Naive thymus-derived CD4-positive, alpha-beta T cell (primary cell): ENCODE results near the gene ATRIP. TPM values are rescaled to one million over a fixed set of nuclear protein-coding genes. Genes with fewer than 3 reads are reported as not detected.
"Not testable (repeated sequence)": the region's sequence is repeated elsewhere in the genome, so short reads cannot be mapped to it uniquely, and the experiment has no call there.

Source experiments
- ATAC-seq: fragments of 150-1000 bp; cut with Tn5 transposase; 2 replicates; pipeline ENCODE4 v1.10.0; 2021; ENCODE audit warnings: mild to moderate bottlenecking, moderate library complexity
- CTCF ChIA-PET: fragments of 350-600 bp; sonication (Branson Sonifier 250); formaldehyde crosslinking; loops from one replicate; lab custom pipeline; 2021; ENCODE audit warnings: antibody characterized with exemption; lab: Charles Lee
- POLR2A ChIA-PET: fragments of 350-600 bp; sonication (Branson Sonifier 250); formaldehyde crosslinking; loops from one replicate; lab custom pipeline; 2021; ENCODE audit warnings: antibody characterized with exemption, inconsistent platforms; lab: Charles Lee
- DNase-seq, 9 donors: peaks; one replicate each; pipeline versions ENCODE4 v3.0.0 to v3.0.0-alpha.2; 2020 to 2022; ENCODE audit warnings: mixed read lengths in 1 of 9
- H3K27ac ChIP-seq: one replicate; pipeline ENCODE4 v1.7.0; 2013; ENCODE audit warnings: mild to moderate bottlenecking, low read depth, low read length, moderate library complexity
- H3K27me3 ChIP-seq, 2 donors: one replicate each; pipeline ENCODE4 v1.7.0; 2013; ENCODE audit warnings: low read length in 2 of 2, mild to moderate bottlenecking in 2 of 2, moderate library complexity in 2 of 2; ENCODE audit not compliant: control insufficient read depth in 2 of 2, insufficient read depth in 2 of 2
- H3K36me3 ChIP-seq, 3 experiments: 1 replicate in 2 of 3; 2 replicates in 1 of 3; pipeline ENCODE4 v1.7.0; 2013; ENCODE audit warnings: low read length in 3 of 3, mild to moderate bottlenecking in 3 of 3, moderate library complexity in 1 of 3; ENCODE audit not compliant: insufficient read depth in 3 of 3, control insufficient read depth in 2 of 3
- H3K4me1 ChIP-seq, 2 donors: one replicate each; pipeline ENCODE4 v1.7.0; 2013; ENCODE audit warnings: low read length in 2 of 2, mild to moderate bottlenecking in 2 of 2, moderate library complexity in 1 of 2; ENCODE audit not compliant: control insufficient read depth in 2 of 2, insufficient read depth in 2 of 2
- H3K4me3 ChIP-seq: 2 replicates; pipeline ENCODE4 v1.7.0; 2013; ENCODE audit warnings: mild to moderate bottlenecking, low read length
- H3K9me3 ChIP-seq, 3 experiments: 1 replicate in 2 of 3; 2 replicates in 1 of 3; pipeline ENCODE4 v1.7.0; 2013; ENCODE audit warnings: low read length in 3 of 3; ENCODE audit not compliant: control insufficient read depth in 2 of 3
- H3K27ac Mint-ChIP-seq, 9 donors: one replicate each; pipeline ENCODE4 v1.8.0; 2020 to 2022; ENCODE audit warnings: mixed read lengths in 9 of 9, mild to moderate bottlenecking in 8 of 9, moderate library complexity in 5 of 9, inconsistent platforms in 2 of 9
- H3K27me3 Mint-ChIP-seq, 5 donors: one replicate each; pipeline ENCODE4 v1.8.0; 2021 to 2022; ENCODE audit warnings: mixed read lengths in 5 of 5, mild to moderate bottlenecking in 1 of 5
- H3K36me3 Mint-ChIP-seq, 5 donors: one replicate each; pipeline ENCODE4 v1.8.0; 2020 to 2022; ENCODE audit warnings: mixed read lengths in 5 of 5, mild to moderate bottlenecking in 3 of 5, inconsistent platforms in 1 of 5
- H3K4me1 Mint-ChIP-seq, 7 donors: one replicate each; pipeline ENCODE4 v1.8.0; 2020 to 2022; ENCODE audit warnings: mixed read lengths in 7 of 7, mild to moderate bottlenecking in 3 of 7, inconsistent platforms in 1 of 7
- H3K4me3 Mint-ChIP-seq, 10 donors: one replicate each; pipeline ENCODE4 v1.8.0; 2020 to 2022; ENCODE audit warnings: mild to moderate bottlenecking in 10 of 10, mixed read lengths in 10 of 10, moderate library complexity in 6 of 10, inconsistent platforms in 2 of 10
- H3K9me3 Mint-ChIP-seq, 11 donors: one replicate each; pipeline ENCODE4 v1.8.0; 2020 to 2022; ENCODE audit warnings: mixed read lengths in 11 of 11, mild to moderate bottlenecking in 4 of 11, inconsistent platforms in 1 of 11, moderate library complexity in 1 of 11
- intact Hi-C, 2 donors: fragments of 100-400 bp; cut with micrococcal nuclease; formaldehyde crosslinking; loops; one replicate each; pipeline ENCODE4 v1.15.1; 2023
- polyA plus RNA-seq, 2 donors: library from polyadenylated mRNA; unstranded; fragments of 300-500 nt; fragmentation: Illumina TruSeq; gene quantifications; one replicate each; pipeline ENCODE4 v1.2.3, GENCODE V29; 2021
- total RNA-seq, 6 experiments: library from RNA in 5 of 6; stranded (reverse) in 5 of 6; gene quantifications; 1 replicate in 5 of 6; 2 replicates in 1 of 6; pipeline ENCODE4 v1.2.3 and lab custom pipeline; 2021 to 2026

ATRIP gene
- total and polyA plus RNA-seq, 7 experiments from 2014 or later: 7.9 to 16.2 (median 12.5) TPM

DNA sequence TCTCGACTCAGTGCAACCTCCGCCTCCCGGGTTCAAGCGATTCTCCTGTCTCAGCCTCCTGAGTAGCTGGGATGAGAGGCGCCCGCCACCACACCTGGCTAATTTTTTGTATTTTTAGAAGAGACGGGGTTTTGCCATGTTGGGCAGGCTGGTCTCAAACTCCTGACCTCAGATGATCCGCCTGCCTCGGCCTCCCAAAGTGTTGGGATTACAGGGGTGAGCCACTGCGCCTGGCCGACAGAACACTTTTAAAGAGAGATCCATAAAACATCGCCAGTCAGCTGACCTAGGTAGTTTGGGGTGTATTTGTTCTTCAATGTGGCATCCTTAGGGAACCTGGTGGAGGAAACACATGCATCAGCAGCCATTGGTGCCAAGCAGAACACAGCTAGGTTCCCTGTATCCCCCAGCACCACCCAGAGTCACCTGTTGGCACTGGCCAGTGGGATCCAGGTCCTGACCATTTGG lies 45.1 kb upstream of the ATRIP start:
- not testable (repeated sequence) for H3K4me1 ChIP-seq, H3K4me1 Mint-ChIP-seq, ATAC-seq, H3K27me3 ChIP-seq, H3K27ac Mint-ChIP-seq, H3K9me3 Mint-ChIP-seq, DNase-seq, H3K27ac ChIP-seq, H3K36me3 Mint-ChIP-seq, H3K36me3 ChIP-seq, H3K4me3 Mint-ChIP-seq, H3K9me3 ChIP-seq, H3K4me3 ChIP-seq, H3K27me3 Mint-ChIP-seq
- intact Hi-C loops: loop anchor here (1.0 to 2.0 kb wide), 13 partner anchors 31 to 284 kb away; partner anchors contain the start of genes NCKIPSD (in 2 of the 2), UQCRC1 (in 2 of the 2) and PFKFB4 (in 1 of the 2)
- ChIA-PET CTCF (interaction anchor here (0.6 to 5.8 kb wide), 33 partner anchors 22 to 535 kb away, joined by 3 to 187 read pairs (median 5); partner anchors contain the start of genes ATRIP, CCDC51, PFKFB4 and PLXNB1), POLR2A (interaction anchor here (0.7 to 2.7 kb wide), 7 partner anchors 34 to 689 kb away, joined by 3 to 17 read pairs (median 3); partner anchors contain the start of genes CCDC51, SLC26A6 and TMA7)

DNA sequence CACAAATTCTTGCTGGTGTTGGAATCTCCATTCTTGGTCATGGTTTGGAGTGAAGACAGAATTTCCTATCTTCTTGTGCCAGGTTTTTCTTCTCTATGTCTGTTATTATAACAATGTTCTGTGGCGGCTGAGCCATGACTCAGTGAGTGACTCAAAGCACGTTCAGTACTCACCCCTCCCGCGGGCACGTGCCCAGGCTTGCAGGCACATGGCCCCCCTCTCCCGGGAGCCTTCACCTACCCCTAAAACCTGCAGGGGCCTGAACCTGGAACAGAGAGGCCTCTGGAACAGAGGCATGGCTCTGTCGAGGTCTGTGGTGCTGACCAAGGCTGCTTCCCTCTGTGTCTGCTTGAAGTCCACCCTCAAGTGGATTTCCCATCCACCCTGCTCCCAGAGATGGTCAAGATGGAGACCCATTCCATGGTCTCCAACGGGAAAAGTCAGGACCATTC lies 44.2 kb upstream of the ATRIP start:
- DNase-seq (peak in 1 of 9 donors; percentile 18), ATAC-seq (no peak)
- Mint-ChIP-seq H3K4me3 (no peak overlapping the region), H3K9me3 (no peaks in the 10 kb centered on the region), H3K27ac (no peak overlapping the region), H3K36me3 (no peaks in the 10 kb centered on the region), H3K4me1 (peaks cover 0 to 3% (median 0%) of the 10 kb centered on the region in 7 donors), H3K27me3 (peaks cover 0 to 5% (median 0%) of the 10 kb centered on the region in 5 donors)
- Histone ChIP-seq H3K27me3 (no peaks in the 10 kb centered on the region), H3K27ac (no peak overlapping the region), H3K36me3 (no peaks in the 10 kb centered on the region), H3K4me1 (no peaks in the 10 kb centered on the region), H3K9me3 (no peaks in the 10 kb centered on the region), H3K4me3 (no peak overlapping the region)
- ChIA-PET CTCF (interaction anchor here (0.6 to 5.8 kb wide), 9 partner anchors 31 to 535 kb away, joined by 3 to 187 read pairs (median 5); partner anchors contain the start of genes ATRIP, PFKFB4 and PLXNB1), POLR2A (no interaction called here)
- intact Hi-C loops: no loop called here

DNA sequence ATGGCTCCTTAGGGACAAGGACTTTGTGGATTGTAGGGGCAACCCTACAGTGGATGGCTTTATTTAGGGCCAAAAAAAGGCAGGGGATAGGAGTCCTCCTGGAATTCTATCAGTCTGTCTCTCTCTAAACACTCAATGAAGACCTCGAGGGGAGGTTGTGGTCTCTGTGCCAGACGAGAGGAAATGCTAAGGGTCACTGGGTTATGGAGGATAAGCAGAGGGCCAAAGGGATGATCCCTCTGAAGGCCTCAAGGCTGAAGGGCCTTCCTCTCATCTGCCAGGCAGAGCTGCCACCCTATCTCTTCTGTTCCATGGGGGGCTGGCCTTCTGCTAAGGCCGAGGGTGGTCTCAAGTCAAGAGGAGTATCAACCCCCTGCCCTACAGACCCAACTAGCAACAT lies 43.6 kb upstream of the ATRIP start:
- no peaks in the 10 kb centered on the region for H3K36me3 Mint-ChIP-seq
- CTCF ChIA-PET: interaction anchor here (2.4 to 5.8 kb wide), 4 partner anchors 31 to 146 kb away, joined by 13 to 187 read pairs (median 80); partner anchors contain the start of gene PLXNB1

DNA sequence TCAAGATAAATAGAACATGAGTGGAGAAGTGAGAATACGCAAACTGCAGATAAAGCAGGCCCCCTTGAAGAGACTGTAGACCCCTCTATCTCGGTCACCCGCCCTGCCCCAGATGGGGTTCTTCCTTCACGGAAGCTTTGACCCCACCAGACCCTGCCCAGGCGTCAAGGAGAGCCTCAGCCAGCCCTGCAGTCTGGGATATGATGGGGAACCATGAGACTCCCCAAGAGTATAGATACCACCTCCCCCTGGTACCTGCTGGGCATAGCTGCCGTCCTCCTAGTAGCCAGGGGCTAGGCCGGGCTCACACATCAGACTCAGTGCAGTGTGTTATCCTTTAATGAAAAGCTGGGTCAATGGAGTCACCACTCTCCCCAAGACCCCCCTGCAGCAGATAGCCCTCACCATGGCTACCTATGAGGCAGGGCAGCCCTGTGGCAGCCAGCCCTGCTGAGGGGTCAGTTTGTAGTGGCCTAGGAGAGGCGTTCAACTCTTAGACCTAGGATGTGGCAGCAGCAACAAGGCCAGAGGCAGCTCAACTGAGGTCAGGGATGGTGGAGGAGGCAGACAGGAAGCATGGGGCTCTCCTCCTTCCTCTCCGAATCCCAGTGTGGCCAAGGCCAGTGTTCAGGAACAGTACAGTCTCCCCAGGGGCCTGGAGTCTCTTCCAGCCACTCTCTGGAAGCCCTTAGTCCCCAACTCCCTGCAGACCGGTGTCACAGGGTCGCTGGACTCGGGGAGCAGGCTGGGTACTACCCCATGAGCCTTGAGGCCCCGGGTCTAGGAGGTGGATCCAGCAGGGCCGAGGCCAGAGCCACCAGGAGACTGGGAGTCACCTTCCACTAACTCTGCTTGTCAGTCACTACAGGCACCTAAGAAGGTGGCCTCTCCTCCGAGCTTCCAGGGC lies 42.8 kb upstream of the ATRIP start:
- no peaks in the 10 kb centered on the region for H3K9me3 ChIP-seq
- H3K4me1 Mint-ChIP-seq: peaks cover 0 to 3% (median 0%) of the 10 kb centered on the region in 7 donors
- H3K27ac ChIP-seq: no peak overlapping the region
- H3K27ac Mint-ChIP-seq: no peak overlapping the region
- ATAC-seq (no peak), DNase-seq (peak in 1 of 9 donors; percentile 17)
- H3K4me3 ChIP-seq: no peak overlapping the region
- intact Hi-C loops: no loop called here
- H3K36me3 Mint-ChIP-seq: no peaks in the 10 kb centered on the region
- H3K9me3 Mint-ChIP-seq: no peaks in the 10 kb centered on the region
- CTCF ChIA-PET: interaction anchor here (1.1 to 5.8 kb wide), 3 partner anchors 31 to 145 kb away, joined by 4 to 187 read pairs (median 13); partner anchors contain the start of genes CCDC51 and TMA7
- POLR2A ChIA-PET: interaction anchor here (0.6 kb wide), 1 partner anchor 17 kb away, joined by 6 read pairs; no protein-coding TSS in a partner anchor
- H3K27me3 Mint-ChIP-seq: peaks cover 0 to 5% (median 0%) of the 10 kb centered on the region in 5 donors
- H3K27me3 ChIP-seq: no peaks in the 10 kb centered on the region
- no peaks in the 10 kb centered on the region for H3K4me1 ChIP-seq
- no peaks in the 10 kb centered on the region for H3K36me3 ChIP-seq
- no peak overlapping the region for H3K4me3 Mint-ChIP-seq

More for the DNA sequence above, 43.6 kb upstream of the ATRIP start:
- Histone ChIP-seq H3K9me3 (no peaks in the 10 kb centered on the region), H3K4me1 (no peaks in the 10 kb centered on the region), H3K27me3 (no peaks in the 10 kb centered on the region), H3K36me3 (no peaks in the 10 kb centered on the region), H3K4me3 (no peak overlapping the region), H3K27ac (no peak overlapping the region)
- POLR2A ChIA-PET: interaction anchor here (0.6 kb wide), 1 partner anchor 16 kb away, joined by 6 read pairs; no protein-coding TSS in a partner anchor
- Mint-ChIP-seq H3K9me3 (no peaks in the 10 kb centered on the region), H3K27me3 (peaks cover 0 to 5% (median 0%) of the 10 kb centered on the region in 5 donors), H3K4me1 (peaks cover 0 to 3% (median 0%) of the 10 kb centered on the region in 7 donors), H3K4me3 (no peak overlapping the region), H3K27ac (no peak overlapping the region)
- DNase-seq: no peak
- intact Hi-C loops: no loop called here
- ATAC-seq: no peak

DNA sequence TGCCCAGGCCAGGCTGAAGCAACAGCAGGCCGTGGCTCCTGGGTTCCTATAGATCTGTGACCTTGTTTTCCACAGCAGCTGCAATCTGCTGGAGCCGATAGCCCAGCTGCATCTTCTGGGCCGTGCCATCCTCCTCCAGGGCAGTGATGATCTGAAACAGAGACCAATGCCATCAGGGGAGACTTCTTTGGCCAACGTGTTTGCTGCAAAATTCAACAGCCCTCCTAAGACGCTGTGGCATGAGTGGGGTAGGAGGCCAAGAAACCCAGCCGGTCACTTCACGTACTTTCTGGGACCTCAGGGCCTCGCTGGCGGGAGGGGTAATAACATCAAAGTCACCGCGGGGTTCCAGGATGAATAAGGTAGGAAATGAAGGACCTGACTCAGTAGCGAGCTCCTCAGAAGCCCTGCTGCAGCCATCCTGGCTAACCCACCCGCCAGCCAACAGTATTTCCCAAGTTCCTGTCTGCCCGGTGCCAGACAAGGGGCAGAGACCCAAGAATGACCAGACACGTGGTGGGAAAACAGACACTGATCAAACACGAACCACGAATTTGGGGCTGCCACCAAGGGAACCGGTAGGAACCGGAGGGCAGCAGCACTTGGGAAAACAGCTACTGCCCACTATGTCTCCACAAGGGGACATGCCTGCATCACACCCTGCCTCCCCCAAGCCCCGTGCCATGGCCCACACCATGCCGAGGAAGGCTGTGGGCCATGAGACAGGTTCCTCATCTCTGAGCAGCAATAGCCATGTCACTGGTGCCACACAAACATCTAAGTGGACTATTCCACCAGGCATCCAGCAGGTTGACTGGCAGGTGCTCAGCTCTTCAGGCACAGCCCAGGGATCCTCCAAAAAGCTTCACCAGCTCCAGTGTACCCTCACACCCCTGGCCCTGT lies 41.8 kb upstream of the ATRIP start:
- peak in 2 of 9 donors; percentile 4 to 12 for DNase-seq
- Mint-ChIP-seq H3K9me3 (no peaks in the 10 kb centered on the region), H3K27ac (no peak overlapping the region), H3K36me3 (no peaks in the 10 kb centered on the region), H3K4me1 (peaks cover 0 to 3% (median 0%) of the 10 kb centered on the region in 7 donors), H3K4me3 (no peak overlapping the region), H3K27me3 (peaks cover 0 to 1% (median 0%) of the 10 kb centered on the region in 5 donors)
- Histone ChIP-seq H3K27ac (no peak overlapping the region), H3K36me3 (no peaks in the 10 kb centered on the region), H3K4me3 (no peak overlapping the region), H3K27me3 (no peaks in the 10 kb centered on the region), H3K9me3 (no peaks in the 10 kb centered on the region), H3K4me1 (no peaks in the 10 kb centered on the region)
- ATAC-seq: no peak
- intact Hi-C loops: no loop called here
- ChIA-PET CTCF (interaction anchor here (1.1 to 2.4 kb wide), 2 partner anchors 31 to 35 kb away, joined by 4 to 13 read pairs; partner anchors contain the start of genes CCDC51 and TMA7), POLR2A (no interaction called here)
